Activated CD8-positive, alpha-beta memory T cell treated with anti-CD3 and anti-CD28 coated beads, Interleukin-2, amount 50 U/mL, for 48 hours (primary cell): Measurements from ENCODE around the gene CCL20.

Experiments
- DNase-seq: peaks from one replicate; pipeline ENCODE4 v3.0.0-alpha.2; 2020

Gene CCL20

DNA sequence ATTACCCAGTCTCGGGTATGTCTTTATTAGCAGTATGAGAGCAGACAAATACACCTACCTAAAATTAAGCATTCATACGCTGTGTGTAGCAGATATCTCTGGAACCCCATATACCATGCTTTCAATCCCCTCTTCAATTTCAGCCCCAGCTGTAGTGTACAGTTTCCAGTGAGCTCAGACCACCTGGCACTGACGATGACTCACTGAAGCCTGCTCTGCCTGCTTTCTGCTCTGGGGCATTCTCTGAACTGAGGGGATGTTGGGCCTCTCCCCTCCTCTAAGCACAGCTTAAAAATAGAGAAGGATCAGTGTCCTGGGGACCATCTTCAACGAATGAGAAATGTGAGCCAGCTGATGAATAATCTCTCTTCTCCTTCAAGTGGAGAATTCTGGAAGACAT, 8.7 kb upstream of the CCL20 start:
- DNase-seq = no peak

DNA sequence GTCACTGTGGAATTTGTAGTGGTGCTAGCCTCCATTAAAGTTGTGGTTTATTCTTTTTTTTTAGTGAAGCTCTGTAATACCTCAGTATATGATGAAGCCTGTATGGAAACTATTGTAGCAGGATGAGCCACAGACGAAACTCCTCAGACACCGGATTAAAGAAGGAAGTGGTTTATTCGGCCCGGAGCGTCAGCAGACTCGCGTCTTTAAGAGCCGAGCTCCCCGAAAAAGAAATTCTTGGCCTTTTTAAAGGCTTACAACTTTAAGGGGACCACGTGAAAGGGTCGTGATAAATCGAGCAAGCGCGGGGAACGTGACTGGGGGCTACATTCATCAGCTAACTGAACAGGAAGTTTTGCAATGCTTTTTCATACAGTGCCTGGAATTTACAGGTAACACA, 8.1 kb upstream of the CCL20 start:
- no peak for DNase-seq

DNA sequence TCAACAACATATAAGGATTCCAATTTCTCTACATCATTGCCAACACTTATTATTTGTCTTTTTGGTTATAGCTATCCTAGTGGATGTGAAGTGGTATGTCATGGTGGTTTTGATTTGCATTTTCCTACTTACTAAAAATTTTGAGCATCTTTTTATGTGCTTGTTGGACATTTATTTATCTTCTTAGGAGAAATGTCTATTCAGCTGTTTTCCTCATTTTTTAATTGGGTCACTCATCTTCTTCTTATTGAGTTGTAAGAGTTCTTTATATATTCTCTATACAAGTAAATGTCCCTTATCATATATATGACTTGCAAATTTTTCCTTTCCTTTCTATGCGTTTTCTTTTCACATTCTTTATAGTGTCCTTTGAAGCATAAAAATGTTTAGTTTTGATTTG, 4.7 kb upstream of the CCL20 start:
- no peak for DNase-seq

DNA sequence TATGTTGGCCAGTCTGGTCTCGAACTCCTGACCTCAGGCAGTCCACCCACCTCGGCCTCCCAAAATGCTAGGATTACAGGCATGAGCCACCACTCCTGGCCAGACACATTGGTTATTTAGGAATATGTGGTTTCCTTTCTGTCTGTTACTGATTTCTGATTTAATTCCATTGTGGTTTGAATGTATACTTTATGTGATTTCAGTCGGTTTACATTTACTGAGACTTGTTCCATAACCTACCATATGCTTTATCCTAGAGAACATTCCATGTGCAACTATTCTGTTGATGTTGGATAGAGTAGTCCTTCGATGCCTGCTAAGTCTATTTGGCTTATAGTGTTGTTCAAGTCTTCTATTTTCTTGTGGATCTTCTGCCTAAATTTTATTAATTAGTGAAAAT, 1.6 kb upstream of the CCL20 start:
- no peak for DNase-seq

DNA sequence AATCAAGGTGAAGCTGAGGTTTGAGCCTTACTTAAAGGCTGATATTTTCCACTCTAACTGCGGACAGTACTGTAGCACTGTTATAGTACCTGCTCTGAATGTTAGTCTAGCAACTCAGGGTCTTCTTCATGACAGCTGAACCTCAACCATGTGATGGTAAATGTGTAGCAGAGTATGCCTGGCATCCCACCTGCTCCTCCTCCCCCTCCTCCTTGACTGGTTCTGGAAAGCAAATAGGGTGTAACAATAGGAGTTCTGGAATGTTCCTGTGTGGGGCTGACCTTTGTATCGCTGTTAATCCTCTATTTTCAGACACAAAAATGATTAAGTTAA, 447 bp upstream of the CCL20 start:
- no peak for DNase-seq

DNA sequence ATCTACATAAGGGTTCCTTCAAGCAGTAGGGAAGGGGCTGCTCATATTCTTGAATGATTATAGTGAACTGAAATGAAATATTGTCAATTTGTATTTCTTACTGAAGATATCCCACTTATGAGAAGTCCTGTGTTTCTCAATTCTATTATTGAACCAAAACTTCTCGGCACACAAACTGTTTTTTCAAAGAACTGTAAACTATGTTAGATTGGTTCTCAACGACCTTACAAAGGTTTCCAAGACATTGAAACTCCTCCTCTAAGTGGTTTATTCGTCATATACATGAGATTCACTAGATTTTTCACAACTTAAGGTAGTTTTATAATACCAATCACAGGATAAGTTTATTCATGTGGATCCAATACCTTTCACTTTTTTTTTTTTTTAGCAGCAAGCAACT, 1.4 kb downstream of the CCL20 start:
- DNase-seq = no peak

DNA sequence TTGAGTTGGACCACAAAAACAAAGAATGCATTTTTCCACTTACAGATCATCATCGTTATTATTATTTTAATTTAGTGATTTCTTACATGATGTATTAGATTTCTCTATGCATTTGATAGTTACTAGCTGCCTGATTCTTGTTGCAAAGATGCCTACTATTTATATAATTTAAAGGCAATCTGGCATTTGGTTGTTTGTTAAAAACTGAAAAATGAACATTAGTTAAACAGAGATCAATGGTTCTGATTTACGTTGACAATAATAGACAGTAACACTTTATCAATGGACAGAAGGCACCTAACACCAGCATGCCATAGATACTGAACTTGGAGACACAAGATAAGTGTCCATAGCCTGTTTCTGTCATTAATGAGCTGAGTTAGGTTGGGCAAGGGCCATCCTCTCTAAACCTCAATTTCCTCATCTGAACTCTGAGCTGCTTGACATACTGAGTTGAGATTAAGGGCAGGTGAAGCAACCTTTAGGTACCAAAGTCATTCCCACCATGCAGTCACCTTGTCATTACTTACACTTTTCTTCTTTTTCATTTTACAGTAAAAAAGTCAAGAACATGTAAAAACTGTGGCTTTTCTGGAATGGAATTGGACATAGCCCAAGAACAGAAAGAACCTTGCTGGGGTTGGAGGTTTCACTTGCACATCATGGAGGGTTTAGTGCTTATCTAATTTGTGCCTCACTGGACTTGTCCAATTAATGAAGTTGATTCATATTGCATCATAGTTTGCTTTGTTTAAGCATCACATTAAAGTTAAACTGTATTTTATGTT, 3.1 kb downstream of the CCL20 start:
- no peak for DNase-seq

DNA sequence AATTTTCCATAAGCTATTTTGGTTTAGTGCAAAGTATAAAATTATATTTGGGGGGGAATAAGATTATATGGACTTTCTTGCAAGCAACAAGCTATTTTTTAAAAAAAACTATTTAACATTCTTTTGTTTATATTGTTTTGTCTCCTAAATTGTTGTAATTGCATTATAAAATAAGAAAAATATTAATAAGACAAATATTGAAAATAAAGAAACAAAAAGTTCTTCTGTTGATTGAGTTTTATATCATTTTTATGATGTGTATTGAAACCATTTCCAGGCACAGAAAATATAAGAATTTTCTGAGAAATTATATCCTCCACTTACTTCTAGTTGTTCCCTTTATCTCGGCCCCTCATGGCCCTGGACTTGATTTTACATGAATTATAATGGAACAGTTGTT, 3.7 kb downstream of the CCL20 start:
- no peak for DNase-seq

DNA sequence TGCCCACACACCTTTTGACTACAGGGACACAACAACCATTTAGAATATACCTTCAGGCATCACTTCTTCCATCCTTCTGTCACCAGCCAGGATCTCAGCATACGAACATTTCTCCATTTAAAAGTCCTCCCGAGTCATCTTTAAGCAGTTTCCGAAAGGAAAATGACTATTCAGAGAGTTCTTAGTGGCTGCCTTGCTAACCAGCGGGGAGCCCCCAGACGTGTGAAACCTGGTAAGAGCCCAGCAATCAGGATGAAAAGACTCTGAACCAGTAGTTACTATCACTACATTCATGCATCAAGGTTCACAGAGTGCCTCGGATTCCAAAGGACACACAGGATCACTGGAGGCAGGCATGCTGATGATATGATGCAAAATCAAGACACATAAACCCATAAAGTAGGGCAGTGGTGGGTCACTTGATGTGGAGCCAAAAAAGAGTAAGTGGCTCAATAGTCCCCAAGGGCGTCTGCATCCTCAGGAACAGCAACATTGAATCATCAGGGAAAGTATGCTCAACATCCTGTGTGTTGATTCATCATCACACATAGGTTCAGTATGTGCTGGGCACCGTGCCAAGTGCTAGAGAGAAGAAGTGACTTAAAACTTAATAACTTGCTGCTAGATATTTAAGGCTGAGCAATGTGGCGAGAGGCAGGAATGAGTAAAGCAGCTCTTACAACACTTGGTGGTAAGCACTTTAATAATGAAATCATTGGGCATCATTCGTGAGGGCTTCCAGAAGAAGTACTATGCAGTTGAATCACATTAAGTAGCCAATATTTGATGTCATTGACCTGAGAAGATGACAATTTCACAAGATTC, 4.4 kb downstream of the CCL20 start:
- peak; percentile 90 for DNase-seq

DNA sequence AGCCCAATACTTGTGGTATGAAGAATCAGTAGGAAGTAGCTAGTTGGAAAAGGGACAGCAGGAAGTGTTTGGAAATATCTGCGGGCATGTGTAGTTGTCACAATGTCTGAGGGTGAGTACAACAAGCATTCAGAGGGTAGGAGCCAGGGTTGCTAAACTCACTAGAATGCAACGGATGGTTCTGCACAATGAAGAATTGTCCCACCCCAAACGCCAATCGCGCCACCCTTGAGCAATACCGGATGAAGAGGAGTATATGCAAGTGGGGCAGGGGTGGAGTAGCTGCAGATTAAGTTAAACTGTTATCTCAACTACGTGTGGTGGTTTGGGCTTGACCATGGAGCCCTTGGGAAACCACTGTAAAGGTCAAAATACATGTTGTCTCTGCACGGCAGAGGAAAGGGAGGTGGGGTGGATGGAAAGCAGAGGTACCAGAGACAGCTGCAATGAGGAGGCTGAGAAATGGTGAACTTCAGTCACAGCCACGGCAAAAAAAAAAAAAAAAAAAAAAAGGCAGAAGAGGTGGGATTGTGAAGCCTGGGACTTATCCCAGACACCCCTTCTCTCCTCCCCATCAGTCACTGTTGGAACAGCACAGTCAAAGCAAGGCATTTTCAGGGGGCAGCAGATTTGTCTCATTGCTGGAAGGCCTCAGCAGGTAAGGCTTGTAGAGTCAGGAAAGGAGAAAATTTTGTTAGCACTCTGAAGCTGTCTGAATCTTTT, 5.2 kb downstream of the CCL20 start:
- no peak for DNase-seq

DNA sequence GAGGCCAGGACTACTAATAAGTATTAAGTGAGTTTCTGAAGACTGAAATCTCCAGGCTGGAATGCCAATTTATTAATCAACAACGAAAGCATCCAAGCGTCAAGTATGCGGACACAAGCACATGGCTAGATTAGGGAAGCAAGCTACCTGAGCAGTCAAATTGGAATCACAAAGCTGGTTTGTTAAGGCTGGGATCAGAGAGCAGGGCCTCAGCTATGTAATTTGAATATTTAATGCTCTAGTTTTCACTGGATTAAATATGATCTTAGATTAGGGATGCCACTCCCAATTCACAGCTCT, 5.7 kb downstream of the CCL20 start:
- DNase-seq = no peak

DNA sequence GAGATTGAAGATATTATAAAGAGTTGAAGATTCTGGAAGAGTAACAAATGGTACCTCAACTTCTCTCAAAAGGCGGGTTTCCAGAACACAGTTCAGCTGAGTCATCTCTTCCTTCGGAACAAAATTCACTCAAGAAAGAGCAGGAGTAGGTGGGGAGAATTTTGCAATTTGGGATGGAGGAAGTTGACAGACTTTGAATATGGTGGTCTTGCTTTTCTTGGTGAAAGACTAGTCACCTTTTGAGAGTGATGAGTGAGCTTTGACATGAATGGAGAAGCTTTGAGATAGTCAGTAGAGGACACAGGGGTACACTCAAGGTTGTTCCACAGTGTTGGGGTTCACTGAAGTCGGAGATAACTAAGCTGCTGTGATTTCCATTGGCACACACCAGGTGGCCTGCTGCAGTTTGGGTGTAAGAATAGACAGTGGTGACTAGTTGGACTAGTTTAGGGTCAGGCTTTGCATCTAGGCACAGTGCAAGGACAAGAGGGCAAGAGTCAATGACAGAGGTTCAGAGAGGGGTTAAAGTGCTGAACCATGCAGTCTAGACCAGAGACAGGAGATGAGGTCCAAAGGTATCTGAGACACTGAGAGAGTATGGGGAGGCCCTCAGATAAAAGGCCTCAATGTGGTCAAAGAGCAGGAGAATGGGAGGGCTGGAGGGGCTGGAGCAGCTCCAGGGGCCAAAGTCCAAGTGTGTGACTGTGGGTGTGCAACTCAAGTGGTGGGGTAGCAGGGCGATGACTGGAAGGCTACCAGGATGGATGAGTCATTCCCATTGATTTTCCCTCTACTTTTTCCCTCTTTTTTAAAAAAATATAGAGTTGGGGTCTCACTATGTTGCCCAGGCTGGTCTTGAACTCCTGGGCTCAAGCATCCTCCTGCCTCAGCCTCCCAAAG, 7.7 kb downstream of the CCL20 start:
- DNase-seq = no peak

DNA sequence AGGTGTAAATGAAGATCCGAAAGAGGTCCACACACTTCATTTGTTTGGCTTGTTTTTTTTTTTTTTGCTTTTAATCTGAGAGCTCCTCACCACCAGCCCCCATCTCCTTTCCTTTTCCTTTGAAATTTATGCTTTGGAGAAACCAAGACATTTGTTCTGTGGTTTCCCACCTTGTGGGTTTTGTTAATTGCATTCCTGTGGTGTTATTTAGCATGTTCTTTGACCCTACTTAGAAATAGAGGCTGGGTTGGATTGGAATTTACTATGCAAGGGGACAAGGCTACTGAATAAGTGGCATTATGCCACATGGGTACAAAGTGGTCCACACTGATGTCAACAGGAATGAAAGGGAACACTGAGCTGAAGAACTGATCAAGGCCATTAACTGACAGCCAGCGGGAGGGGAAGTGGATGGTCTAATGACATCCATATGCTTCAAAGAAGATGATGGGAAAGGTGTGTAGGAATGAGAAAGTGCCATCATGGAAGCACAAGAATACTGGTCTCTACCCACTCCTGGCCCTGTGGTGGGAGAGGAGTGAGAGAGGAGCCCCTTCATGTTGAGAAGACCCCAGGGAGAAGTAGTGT, 8.9 kb downstream of the CCL20 start:
- no peak for DNase-seq

DNA sequence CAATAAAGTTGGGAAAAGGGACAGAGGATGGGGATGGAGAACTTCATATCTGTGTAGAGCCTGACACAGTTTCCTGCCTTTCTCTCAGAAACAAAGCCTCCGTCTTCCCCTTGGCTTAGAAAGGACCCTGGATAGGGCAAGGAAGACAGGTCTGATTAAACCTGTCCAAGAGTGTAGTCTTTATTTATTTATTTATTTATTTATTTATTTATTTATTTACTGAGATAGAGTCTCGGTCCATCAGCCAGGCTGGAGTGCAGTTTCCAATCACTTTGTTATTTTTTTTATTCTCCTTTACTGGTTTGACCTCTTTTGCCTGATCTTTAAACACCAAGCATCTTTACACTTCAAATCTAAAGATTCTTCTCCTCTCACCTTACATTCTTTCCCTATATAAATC, 10.3 kb downstream of the CCL20 start:
- no peak for DNase-seq

DNA sequence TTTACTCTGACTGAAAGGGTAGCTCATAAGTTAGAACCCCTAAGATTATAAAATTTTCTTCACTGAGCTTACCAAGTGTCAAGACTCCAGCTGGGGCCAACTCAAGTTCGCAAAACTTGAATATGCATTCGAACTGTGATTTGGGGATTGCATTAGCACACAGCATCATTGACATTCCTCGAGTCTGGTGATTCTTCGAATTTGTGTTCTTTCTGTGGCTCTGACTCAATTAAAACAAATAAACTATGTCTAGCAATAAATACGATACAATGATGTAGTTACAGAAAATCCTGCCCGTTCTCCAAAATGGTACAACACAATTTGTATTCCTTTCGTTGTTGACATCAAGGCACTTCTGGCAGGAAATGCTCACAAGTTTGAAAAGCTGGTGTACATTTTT, 11.1 kb downstream of the CCL20 start:
- DNase-seq = no peak

DNA sequence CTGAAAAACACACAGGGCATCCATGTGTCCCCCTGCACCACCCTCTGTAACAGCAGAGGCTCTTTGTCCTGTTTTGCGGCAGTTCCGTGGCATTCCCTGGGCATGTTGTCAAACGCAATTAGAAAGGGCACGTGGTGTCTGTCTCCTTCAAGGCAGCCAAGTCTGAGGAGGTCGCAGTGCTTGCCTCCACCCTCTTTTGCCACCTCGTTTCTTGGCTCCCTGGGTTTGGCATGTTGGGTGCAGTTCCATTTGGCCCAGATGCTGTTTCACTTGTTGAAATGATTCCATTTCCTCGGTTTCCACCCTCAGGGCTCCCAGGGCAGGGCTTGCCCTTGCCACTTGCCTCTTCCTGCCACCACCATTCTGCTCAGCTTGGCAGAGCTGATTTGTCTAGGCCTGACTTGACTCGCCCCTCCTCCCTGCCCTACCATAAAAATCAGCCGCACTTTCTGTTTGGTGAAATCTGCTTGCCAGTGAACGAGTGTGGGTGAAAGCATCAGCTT, 12.4 kb downstream of the CCL20 start:
- no peak for DNase-seq

DNA sequence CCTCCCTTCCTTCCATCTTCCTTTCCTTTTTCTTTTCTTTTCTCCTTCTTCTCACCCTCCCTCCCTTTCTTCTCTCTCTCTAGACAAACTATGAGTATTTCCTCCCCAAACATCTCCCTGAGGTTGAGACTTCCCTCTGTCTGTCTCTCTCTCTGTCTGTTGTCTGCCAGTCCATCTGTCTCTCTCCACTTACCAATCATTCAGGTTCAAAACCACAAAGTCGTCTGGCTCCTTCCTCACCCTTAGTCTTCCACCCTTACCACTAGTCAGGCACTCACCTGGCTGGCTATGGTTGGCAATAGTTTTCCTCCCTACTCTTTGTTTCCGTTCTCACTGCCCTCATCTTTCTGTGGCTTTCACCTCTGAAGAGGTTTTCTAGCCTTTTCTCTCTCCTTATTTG, 12.9 kb downstream of the CCL20 start:
- DNase-seq = no peak

DNA sequence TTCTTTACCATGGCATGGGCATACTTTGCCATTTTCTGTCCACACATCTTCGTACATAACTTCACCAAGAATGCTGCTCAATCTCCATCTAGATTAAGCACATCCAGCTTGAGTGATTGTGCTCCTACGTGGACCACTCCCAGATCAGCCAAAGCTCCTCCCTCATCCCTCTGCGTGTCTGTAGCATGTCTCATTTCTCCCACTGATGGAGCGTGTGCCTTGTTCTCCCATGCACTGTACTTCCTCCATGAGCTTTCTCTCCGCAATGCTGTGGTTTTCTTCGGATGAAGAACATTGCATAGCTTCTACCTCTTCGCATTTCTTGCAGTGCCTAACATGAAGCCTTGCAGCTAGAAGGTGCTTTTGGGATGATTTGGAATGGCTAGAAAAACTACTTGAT, 13.5 kb downstream of the CCL20 start:
- no peak for DNase-seq

DNA sequence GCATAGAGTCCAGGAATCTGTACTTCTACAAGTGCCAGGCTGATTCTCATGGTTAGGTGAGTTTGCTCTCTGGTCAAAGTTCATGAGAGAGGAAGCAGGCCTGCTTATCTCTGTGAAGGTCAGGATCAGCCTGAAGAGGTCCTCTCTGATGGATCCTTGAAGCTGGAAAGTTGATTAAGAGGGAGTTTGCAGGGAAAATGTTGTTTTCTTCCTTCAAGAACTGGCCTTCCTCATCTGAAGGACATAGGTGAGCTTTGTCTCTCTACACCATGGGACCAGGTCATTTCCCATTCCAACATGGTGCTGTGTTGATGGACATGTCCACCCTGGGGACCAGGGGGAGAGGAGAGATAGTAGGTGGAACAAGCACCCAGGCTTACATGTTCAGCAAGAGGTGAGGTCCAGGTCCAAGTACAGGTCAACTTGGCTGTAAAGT, 14.9 kb downstream of the CCL20 start:
- no peak for DNase-seq

DNA sequence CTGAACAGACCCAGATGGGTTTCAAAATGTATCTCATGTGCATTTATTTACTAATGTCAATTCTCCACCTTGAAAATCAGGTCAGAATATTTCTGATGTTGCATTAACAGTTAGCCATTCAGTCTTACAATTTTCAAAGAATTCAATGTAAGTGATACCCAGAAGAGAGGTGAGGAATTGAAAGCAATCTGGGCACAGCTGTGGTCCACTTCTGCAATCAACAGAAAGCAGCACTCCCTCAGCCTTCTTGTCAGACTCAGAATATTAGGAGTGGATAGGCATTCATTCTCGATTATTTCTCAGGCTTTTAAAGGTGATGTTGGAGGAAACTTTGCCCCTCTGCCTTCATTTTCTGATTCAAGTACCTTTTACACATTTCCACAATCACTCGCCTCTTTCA, 15.7 kb downstream of the CCL20 start:
- no peak for DNase-seq

DNA sequence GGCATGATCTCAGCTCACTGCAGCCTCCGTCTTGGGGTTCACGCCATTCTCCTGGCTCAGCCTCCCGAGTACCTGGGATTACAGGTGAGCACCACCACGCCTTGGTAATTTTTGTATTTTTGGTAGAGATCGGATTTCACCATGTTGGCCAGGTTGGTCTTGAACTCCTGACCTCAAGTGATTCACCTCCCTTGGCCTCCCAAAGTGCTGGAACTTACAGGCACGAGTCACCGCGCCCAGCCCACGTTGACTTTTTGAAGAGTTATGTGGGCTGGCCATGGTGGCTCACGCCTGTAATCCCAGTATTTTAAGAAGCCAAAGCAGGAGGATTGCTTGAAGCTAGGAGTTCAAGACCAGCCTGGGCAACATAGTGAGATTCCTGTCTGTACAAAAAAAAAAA, 20.8 kb downstream of the CCL20 start:
- DNase-seq = no peak

DNA sequence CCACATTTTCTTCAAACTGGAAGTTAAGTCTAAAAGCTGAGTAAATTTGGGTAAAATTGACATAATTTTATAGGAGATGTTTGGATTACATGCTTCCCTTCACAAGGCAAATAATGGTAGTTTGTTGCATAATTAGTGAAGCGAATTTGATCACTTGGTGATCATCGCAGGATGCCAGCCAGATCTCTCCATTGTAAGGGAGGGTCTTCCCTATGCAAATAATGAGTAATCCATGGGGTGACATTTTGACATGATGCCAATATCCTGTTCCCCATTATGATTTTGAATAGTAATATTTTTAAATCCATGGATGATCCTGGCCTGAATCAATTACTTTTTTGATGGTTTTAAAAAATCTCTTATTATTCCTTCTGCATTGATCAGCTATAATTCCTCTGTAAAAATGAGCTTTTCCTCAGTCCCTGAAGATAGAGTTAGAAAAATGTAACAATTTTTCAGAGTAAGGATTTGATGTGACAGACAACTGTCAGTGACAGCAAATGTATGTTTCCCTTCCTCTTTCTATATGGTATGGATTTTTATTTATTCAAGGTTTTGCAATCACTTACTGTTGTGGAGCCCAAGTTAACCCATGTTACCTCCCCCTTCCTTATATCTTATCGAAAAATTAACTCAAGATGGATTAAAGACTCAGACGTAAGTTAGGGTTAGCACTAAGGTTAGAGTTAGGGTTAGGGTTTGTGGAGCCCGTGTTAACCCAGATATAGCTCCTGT, 21.4 kb downstream of the CCL20 start:
- no peak for DNase-seq
